GM18502 (cell line): ENCODE measurements around the gene PELI2.

Source experiments
- ATAC-seq: cut with Tn5 transposase; IDR thresholded peaks from one replicate; pipeline ENCODE4 v1.9.1; 2021; ENCODE audit warnings: mild to moderate bottlenecking; ENCODE audit not compliant: unreplicated experiment, poor library complexity

The PELI2 gene, protein sequence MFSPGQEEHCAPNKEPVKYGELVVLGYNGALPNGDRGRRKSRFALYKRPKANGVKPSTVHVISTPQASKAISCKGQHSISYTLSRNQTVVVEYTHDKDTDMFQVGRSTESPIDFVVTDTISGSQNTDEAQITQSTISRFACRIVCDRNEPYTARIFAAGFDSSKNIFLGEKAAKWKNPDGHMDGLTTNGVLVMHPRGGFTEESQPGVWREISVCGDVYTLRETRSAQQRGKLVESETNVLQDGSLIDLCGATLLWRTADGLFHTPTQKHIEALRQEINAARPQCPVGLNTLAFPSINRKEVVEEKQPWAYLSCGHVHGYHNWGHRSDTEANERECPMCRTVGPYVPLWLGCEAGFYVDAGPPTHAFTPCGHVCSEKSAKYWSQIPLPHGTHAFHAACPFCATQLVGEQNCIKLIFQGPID

DNA sequence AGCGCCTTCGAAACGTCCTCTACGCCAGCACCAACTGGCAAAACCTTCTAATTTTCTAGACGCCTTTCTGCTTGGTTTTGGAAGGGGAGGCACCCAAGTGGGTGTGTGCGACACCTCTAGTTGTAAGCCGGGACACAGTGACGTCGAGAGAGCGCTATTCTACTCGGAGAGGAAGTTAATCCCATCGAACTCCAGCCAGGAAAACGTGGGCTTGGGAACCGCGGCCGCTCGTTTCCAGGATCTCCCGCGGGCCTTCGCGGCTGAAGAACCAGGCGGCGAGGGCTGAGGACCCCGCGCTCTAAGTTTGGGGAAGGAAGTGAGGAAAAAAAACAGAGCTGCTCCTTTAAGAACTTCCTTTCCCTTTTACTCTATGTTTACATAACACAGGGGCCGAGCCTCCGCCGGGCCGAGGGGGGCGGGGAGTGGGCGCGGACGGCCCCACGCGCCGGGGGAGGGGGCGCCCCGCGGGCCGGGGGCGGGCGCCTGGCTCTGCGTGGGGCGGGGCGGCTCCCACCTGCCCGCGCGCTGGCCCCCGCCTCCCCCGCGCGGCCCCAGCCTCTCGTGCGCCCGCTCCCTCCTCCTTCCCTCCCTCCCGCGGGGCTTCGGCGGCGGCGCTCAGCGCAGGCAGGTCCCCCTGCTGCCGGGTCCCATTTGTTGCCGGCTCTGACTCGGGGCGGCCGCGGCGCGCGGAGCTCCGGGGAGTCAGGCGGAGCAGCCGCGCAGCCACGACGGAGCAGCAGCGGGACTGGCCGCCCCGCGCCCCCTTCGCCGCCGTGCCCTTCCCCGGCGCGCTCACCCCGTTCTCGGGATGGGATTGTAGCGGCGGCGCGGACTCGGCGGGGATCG, at the start of gene PELI2:
PELI2 (plus strand) TSS at position 647 of the 846 bp plus-strand sequence. CDS start 250 bp downstream, outside the sequence.
- peak; percentile 83 for ATAC-seq

DNA sequence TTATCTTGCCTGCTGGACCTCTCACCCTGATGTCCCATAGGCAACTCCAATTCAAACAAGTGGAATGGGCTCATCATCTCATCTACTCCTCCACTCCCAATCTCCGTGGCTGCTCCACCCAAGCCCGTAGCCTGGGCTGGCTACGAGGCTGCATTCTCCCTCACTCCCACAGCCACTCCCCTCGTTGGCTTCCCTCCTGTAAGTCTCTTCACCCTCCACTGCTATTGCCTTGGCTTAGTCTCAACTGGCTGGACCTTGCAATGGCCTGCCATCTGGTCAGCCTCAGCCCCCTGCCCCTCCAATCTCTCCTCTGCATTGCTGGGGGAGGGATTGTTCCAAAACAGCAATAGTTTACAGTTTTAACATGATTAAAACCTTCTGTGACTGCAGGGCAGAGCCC, 44.4 kb upstream of the PELI2 start:
- ATAC-seq, result no peak

GRCh38 chr14:56075301-56075700, 42.9 kb upstream of the PELI2 start:
- ATAC-seq, result no peak

- no peak for ATAC-seq
Observed at GRCh38 chr14:56081139-56081538, 37.1 kb upstream of the PELI2 start.

- no peak for ATAC-seq
Observed at GRCh38 chr14:56082880-56083279, 35.3 kb upstream of the PELI2 start.

- no peak for ATAC-seq
Observed at GRCh38 chr14:56085471-56085870, 32.7 kb upstream of the PELI2 start.

- no peak for ATAC-seq
Observed at GRCh38 chr14:56087671-56088471, 30.3 kb upstream of the PELI2 start.

GRCh38 chr14:56088941-56089340, 29.3 kb upstream of the PELI2 start:
- ATAC-seq, result no peak

- no peak for ATAC-seq
Observed at GRCh38 chr14:56092763-56093162, 25.4 kb upstream of the PELI2 start.

DNA sequence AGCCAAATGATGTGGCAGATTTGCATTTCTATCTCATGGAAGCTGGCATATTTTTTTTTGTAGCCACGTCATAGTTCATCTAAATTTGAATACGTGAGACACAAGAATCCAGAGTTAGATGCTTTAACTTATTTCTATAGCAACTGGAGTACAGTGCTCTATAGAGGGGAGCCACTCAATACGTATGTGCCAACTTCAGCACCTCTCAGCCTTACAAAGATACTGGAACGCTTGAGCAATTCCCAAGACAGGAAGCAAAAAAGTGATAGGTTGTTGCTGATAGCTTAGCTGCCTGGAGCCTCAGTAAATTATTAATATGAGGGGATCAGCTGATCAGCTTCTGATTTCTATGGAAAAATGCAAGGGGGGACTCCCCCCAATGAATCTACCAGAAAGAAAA, 24.1 kb upstream of the PELI2 start:
- ATAC-seq, result no peak

- ATAC-seq, result no peak
Observed at GRCh38 chr14:56098021-56098420, 20.2 kb upstream of the PELI2 start.

- ATAC-seq, result no peak
Observed at GRCh38 chr14:56099081-56099797, 19.0 kb upstream of the PELI2 start.

DNA sequence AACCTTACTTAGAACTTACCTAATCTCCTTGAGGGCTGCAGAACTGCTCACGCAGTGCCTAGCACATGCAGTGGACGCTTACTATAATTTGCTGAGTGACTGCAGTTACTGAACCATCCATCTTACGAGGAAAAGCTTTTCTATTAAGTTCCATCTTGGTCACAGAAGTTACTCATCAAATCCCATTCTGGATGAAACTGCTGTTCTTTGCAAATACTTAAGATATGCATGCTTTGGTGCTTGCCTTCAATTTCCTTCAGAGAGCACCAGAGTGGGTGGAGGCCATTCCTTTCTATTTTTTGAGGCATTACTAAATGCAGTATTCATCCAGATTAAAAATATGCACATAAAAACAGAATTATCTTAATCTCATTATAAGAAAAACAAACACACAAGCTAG, 17.7 kb upstream of the PELI2 start:
- no peak for ATAC-seq

- no peak for ATAC-seq
Observed at GRCh38 chr14:56102941-56103340, 15.3 kb upstream of the PELI2 start.

DNA sequence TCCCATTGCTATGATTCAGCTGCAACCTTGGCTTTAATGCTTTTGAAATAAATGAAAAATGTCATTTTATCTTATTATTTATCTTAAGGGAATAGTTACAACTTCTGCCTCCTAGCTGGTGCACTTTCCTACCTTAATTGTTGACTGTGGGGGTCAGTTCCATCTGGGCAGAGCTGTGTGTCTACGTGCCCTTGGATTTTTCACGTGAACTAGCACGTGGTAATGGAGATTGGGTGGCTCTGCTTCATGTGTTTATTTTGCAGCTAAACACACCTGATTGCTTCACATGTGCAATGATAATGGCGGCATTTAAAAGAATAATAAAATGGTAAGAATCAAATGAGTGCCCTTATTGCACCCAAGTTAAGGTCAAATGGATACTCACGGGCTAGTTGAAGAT, 10.6 kb upstream of the PELI2 start:
- no peak for ATAC-seq

- no peak for ATAC-seq
Observed at GRCh38 chr14:56108057-56108456, 10.2 kb upstream of the PELI2 start.

- no peak for ATAC-seq
Observed at GRCh38 chr14:56112781-56113180, 5.4 kb upstream of the PELI2 start.

GRCh38 chr14:56115334-56115870, 2.8 kb upstream of the PELI2 start:
- no peak for ATAC-seq

DNA sequence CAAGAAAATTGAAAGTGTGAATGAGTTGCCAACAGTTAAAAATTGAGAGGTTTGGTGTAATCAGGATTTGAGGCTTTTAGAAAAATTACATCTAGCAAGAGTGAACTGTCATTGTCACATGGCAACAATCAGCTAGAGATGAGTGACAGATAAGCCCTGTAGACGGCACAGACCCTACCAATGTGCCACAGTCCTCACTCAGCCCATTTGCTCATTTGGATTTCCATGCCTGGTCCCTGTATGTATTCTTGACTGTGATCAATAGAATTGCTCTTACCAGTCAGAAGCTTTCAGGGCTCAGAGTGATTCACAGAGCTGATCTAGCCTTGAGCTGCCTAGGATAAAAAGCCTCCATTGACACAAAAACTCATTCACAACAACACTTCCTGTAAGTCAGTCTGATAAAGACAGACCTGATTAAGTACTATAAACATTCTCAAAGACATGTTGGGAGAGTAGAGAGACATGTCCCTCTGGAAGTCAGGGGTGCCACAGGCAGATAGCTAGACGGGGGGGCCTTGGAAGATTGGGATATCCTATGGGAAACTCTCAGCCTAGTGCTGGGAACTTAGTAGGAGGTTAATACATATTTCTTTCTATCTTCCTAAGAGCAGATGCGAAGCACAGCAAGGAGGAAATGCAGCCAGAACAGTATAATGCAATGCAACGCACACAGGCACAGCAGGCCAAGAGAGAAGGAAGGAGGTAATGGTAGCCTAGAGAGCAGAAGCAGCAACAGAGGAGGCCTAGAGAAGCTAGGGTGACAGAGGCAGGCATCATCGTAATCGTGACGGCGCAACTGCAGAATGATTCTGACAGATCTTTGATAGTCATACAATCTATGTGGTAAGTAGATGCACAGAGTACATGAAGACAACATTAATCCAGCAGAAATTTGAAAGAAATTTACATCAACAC, 2.0 kb upstream of the PELI2 start:
- no peak for ATAC-seq
